ENCODE data around the gene FA2H. TPM values are rescaled to one million over a fixed set of nuclear protein-coding genes. Genes with fewer than 3 reads are reported as not detected.

FA2H gene
- total and polyA plus RNA-seq, 10 of the 15 experiments (the other 5 are each of a cell fraction or from before 2014, with no cell fraction given): 0.05 to 0.73 (median 0.51) TPM; not detected in 3

DNA sequence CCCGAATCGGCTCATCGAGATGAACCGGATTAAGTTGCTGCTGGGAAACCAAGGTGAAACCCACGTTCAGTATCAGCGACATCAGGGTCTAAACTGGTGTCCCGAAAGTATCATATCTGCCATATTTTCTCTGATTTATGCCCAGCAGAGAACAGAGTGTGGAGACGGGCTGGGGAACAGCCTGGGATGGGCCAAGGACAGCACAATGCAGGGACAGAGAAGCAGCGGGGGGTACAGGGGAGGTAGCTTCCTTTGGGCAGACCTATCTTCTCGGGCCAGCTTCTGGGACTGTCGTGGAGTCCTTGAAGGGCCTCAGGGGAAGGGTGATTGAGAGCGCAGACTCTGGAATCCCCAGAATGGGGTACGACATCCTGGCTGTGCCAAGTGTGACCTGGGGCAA, 56.5 kb downstream of the FA2H start:
- FAIRE-seq (no peak), DNase-seq (ENCODE audit: low read depth, low spot score) (no peak), ATAC-seq (no peak)
- ChIA-PET POLR2A (no interaction called here), SMC1A (ENCODE audit: uncharacterized antibody, unreplicated experiment) (no interaction called here), RAD21 (ENCODE audit: unreplicated experiment) (no interaction called here), CTCF (interaction anchor here (0.5 kb wide), 2 partner anchors 145 to 226 kb away, joined by 4 to 5 read pairs; no protein-coding TSS in a partner anchor)
- Histone ChIP-seq H3K4me2 (ENCODE audit: control insufficient read depth, insufficient read depth) (no peak overlapping the region), H3K36me3 (ENCODE audit: control insufficient read depth in 2 of 2, insufficient read depth in 2 of 2, low read length in 1 of 2) (no peaks in the 10 kb centered on the region), H2AFZ (ENCODE audit: control insufficient read depth, low read depth, low read length) (no peak overlapping the region), H3K4me3 (no peak overlapping the region), H3K9me3 (replicated peaks; ENCODE audit: control insufficient read depth, insufficient read depth, low read length) (no peaks in the 10 kb centered on the region), H3K4me1 (ENCODE audit: control insufficient read depth, insufficient read depth, low read length) (no peaks in the 10 kb centered on the region), H3K9ac (ENCODE audit: control insufficient read depth, insufficient read depth, low read length) (no peak overlapping the region), H3K27me3 (replicated peaks in 1 of 2; ENCODE audit: control insufficient read depth in 2 of 2, insufficient read depth in 2 of 2, low read length in 1 of 2) (no peaks in the 10 kb centered on the region), H3K27ac (ENCODE audit: control insufficient read depth, insufficient read depth) (no peak overlapping the region), H3K79me2 (ENCODE audit: control insufficient read depth, insufficient read depth, low read length) (no peaks in the 10 kb centered on the region), H4K20me1 (ENCODE audit: control insufficient read depth, insufficient read depth) (no peaks in the 10 kb centered on the region)
- in situ Hi-C loops (cut with MboI) (loop anchor here (5.0 kb wide), 1 partner anchor 139 kb away; no protein-coding TSS in a partner anchor), intact Hi-C loops (cut with micrococcal nuclease; ENCODE audit: unreplicated experiment) (no loop called here)
- 58% methylated on average over 13 of the region's 13 CpGs for WGBS (ENCODE audit: insufficient coverage, insufficient replicate concordance, low lambda C conversion rate, missing lambda C conversion rate)
- no TSS peak for BruUV-seq (replicated peaks)
- TF ChIP-seq FOXM1 (IDR thresholded peaks at IDR 0.05; ENCODE audit: low read depth, low read length) (no peak), NR2C1 (IDR thresholded peaks at IDR 0.05) (no peak), SMC3 (IDR thresholded peaks at IDR 0.05; ENCODE audit: borderline replicate concordance, low read length) (no peak)
- TF ChIP-seq, protein P1, sequence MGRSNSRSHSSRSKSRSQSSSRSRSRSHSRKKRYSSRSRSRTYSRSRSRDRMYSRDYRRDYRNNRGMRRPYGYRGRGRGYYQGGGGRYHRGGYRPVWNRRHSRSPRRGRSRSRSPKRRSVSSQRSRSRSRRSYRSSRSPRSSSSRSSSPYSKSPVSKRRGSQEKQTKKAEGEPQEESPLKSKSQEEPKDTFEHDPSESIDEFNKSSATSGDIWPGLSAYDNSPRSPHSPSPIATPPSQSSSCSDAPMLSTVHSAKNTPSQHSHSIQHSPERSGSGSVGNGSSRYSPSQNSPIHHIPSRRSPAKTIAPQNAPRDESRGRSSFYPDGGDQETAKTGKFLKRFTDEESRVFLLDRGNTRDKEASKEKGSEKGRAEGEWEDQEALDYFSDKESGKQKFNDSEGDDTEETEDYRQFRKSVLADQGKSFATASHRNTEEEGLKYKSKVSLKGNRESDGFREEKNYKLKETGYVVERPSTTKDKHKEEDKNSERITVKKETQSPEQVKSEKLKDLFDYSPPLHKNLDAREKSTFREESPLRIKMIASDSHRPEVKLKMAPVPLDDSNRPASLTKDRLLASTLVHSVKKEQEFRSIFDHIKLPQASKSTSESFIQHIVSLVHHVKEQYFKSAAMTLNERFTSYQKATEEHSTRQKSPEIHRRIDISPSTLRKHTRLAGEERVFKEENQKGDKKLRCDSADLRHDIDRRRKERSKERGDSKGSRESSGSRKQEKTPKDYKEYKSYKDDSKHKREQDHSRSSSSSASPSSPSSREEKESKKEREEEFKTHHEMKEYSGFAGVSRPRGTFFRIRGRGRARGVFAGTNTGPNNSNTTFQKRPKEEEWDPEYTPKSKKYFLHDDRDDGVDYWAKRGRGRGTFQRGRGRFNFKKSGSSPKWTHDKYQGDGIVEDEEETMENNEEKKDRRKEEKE (IDR thresholded peaks at IDR 0.05): no peak

DNA sequence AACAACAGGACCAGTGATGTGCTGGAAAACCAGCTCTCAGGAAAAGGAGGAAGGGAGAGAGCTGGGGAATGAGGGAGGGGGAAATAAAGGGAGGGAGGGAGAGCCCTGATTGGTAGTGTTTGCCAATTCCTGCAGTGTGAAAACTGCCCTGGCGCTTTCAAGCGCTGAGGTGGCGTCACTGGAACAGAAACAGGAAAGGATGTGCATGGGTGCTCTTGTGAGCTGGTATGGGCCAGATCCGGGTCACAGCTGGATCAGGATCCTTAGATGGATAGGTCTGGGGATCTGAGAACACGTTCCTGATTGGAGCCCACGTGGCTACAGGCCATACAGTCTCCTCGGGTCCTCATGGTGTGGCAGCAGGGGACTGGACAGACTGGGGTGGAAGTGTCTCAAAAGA, 57.3 kb downstream of the FA2H start:
- ChIA-PET SMC1A (ENCODE audit: uncharacterized antibody, unreplicated experiment) (no interaction called here), RAD21 (ENCODE audit: unreplicated experiment) (no interaction called here)
- TF ChIP-seq SUPT20H (IDR thresholded peaks at IDR 0.05; ENCODE audit: borderline replicate concordance, control insufficient read depth, low read depth, low read length) (no peak), MTA3 (IDR thresholded peaks at IDR 0.05; ENCODE audit: borderline replicate concordance, low read length) (no peak), FOS (IDR thresholded peaks at IDR 0.05; ENCODE audit: borderline replicate concordance, extremely low read depth, insufficient read length) (no peak), RUNX3 (IDR thresholded peaks at IDR 0.05; ENCODE audit: low read length) (no peak), PAX5 (IDR thresholded peaks at IDR 0.05; ENCODE audit: borderline replicate concordance, low read depth, low read length) (no peak), CREB1 (IDR thresholded peaks at IDR 0.05; ENCODE audit: low read depth) (no peak), JUND (IDR thresholded peaks at IDR 0.05; ENCODE audit: low read depth, low read length) (no peak), RFX5 (IDR thresholded peaks at IDR 0.05; ENCODE audit: low read depth, low read length) (no peak)
- TF ChIP-seq, protein P2, sequence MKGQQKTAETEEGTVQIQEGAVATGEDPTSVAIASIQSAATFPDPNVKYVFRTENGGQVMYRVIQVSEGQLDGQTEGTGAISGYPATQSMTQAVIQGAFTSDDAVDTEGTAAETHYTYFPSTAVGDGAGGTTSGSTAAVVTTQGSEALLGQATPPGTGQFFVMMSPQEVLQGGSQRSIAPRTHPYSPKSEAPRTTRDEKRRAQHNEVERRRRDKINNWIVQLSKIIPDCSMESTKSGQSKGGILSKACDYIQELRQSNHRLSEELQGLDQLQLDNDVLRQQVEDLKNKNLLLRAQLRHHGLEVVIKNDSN (IDR thresholded peaks at IDR 0.05; ENCODE audit: borderline replicate concordance, extremely low read length, insufficient read depth, low read depth, low read length): no peak
- TF ChIP-seq, protein P3, sequence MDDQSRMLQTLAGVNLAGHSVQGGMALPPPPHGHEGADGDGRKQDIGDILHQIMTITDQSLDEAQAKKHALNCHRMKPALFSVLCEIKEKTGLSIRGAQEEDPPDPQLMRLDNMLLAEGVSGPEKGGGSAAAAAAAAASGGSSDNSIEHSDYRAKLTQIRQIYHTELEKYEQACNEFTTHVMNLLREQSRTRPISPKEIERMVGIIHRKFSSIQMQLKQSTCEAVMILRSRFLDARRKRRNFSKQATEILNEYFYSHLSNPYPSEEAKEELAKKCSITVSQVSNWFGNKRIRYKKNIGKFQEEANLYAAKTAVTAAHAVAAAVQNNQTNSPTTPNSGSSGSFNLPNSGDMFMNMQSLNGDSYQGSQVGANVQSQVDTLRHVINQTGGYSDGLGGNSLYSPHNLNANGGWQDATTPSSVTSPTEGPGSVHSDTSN (IDR thresholded peaks at IDR 0.05; ENCODE audit: insufficient replicate concordance, low read depth, low read length): no peak

More for the DNA sequence above, 57.3 kb downstream of the FA2H start:
- POLR2A ChIA-PET: no interaction called here
- FAIRE-seq (no peak), ATAC-seq (no peak), DNase-seq (ENCODE audit: low read depth, low spot score) (no peak)
- in situ Hi-C loops (cut with MboI) (loop anchor here (5.0 kb wide), 1 partner anchor 140 kb away; no protein-coding TSS in a partner anchor), intact Hi-C loops (cut with micrococcal nuclease; ENCODE audit: unreplicated experiment) (no loop called here)
- H3K79me2 ChIP-seq (ENCODE audit: control insufficient read depth, insufficient read depth, low read length): no peaks in the 10 kb centered on the region
- no peak overlapping the region for H3K4me2 ChIP-seq (ENCODE audit: control insufficient read depth, insufficient read depth)
- no peaks in the 10 kb centered on the region for H3K36me3 ChIP-seq (ENCODE audit: control insufficient read depth in 2 of 2, insufficient read depth in 2 of 2, low read length in 1 of 2)
- no peak overlapping the region for H3K27ac ChIP-seq (ENCODE audit: control insufficient read depth, insufficient read depth)
- H2AFZ ChIP-seq (ENCODE audit: control insufficient read depth, low read depth, low read length): no peak overlapping the region
- H3K4me1 ChIP-seq (ENCODE audit: control insufficient read depth, insufficient read depth, low read length): no peaks in the 10 kb centered on the region
- no peaks in the 10 kb centered on the region for H4K20me1 ChIP-seq (ENCODE audit: control insufficient read depth, insufficient read depth)
- H3K27me3 ChIP-seq (replicated peaks in 1 of 2; ENCODE audit: control insufficient read depth in 2 of 2, insufficient read depth in 2 of 2, low read length in 1 of 2): no peaks in the 10 kb centered on the region
- H3K9me3 ChIP-seq (replicated peaks; ENCODE audit: control insufficient read depth, insufficient read depth, low read length): no peaks in the 10 kb centered on the region
- CTCF ChIA-PET: interaction anchor here (0.6 kb wide), 1 partner anchor 143 kb away, joined by 3 read pairs; no protein-coding TSS in a partner anchor
- H3K4me3 ChIP-seq: no peak overlapping the region
- no TSS peak for BruUV-seq (replicated peaks)
- WGBS (ENCODE audit: insufficient coverage, insufficient replicate concordance, low lambda C conversion rate, missing lambda C conversion rate): 33% methylated on average over 7 of the region's 7 CpGs
- no peak overlapping the region for H3K9ac ChIP-seq (ENCODE audit: control insufficient read depth, insufficient read depth, low read length)
